Right lobe of liver (tissue), 4 donors: ENCODE results near the gene FSTL5.

Source experiments
- CTCF ChIP-seq, 4 donors: fragments of 200-600 bp in 3 of 4; fragments of 450-650 bp in 1 of 4; IDR thresholded peaks; one replicate each; pipeline versions ENCODE4 v1.5.1 to v1.8.0; 2016 to 2022; ENCODE audit warnings: antibody characterized with exemption in 4 of 4, mild to moderate bottlenecking in 2 of 4
- POLR2A ChIP-seq: fragments of 450-650 bp; IDR thresholded peaks from one replicate; pipeline ENCODE4 v1.6.1; 2017; ENCODE audit warnings: antibody characterized with exemption, mild to moderate bottlenecking
- donor health status: DM: no; HTN: no; CAD: no.
- donor health status: DM: no; HTN: no; CAD: no.
- donor health status: DM: no; HTN: yes; CAD: no.

GRCh38 chr4:162139412-162139811 lies 24.4 kb downstream of the FSTL5 start:
- TF ChIP-seq POLR2A (no peak), CTCF (IDR thresholded peaks at IDR 0.05) (no peak)
